ENCODE results near the gene EIF4ENIF1. TPM values are rescaled to one million over a fixed set of nuclear protein-coding genes. Genes with fewer than 3 reads are reported as not detected.
"Not testable (repeated sequence)": the region's sequence is repeated elsewhere in the genome, so short reads cannot be mapped to it uniquely, and the experiment has no call there.

EIF4ENIF1 gene
- total RNA-seq, 1 donor from 2014 or later: 41.9 TPM

GRCh38 chr22:31508536-31508935, 18.9 kb upstream of the EIF4ENIF1 start:
- Mint-ChIP-seq H3K27ac (ENCODE audit: unreplicated experiment) (no peak overlapping the region), H3K4me3 (ENCODE audit: unreplicated experiment) (no peak overlapping the region), H3K4me1 (ENCODE audit: low read depth, unreplicated experiment) (no peaks in the 10 kb centered on the region), H3K27me3 (ENCODE audit: unreplicated experiment) (no peaks in the 10 kb centered on the region), H3K9me3 (ENCODE audit: unreplicated experiment) (no peaks in the 10 kb centered on the region), H3K36me3 (ENCODE audit: unreplicated experiment) (peaks cover 4% of the 10 kb centered on the region)
- DNase-seq: no peak
- TF ChIP-seq CTCF (IDR thresholded peaks at IDR 0.05; ENCODE audit: partially characterized antibody, unreplicated experiment): no peak

- not testable (repeated sequence) for H3K9me3 Mint-ChIP-seq (ENCODE audit: unreplicated experiment)
These were observed 17.9 kb upstream of the EIF4ENIF1 start for GRCh38 chr22:31507517-31507916.

DNA sequence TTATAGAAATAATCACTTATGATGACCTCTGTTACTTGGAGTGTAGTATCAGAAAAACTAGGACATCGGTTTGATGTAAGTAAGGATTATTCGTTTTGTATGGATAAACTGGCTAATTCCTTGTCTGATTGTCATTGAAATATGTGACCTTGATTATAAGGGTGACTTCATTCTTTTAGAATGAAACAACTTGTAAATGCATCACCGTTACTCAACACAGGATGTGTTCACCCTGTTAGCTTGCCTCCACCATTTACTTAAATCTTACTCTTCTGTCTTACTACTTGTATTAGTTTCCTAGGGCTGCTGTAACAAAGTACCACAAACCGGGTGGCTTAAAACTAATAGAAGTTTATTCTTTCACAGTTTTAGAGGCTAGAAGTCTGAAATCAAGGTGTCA, 14.6 kb upstream of the EIF4ENIF1 start:
- DNase-seq: no peak
- no peaks in the 10 kb centered on the region for H3K4me1 Mint-ChIP-seq (ENCODE audit: low read depth, unreplicated experiment)
- H3K4me3 Mint-ChIP-seq (ENCODE audit: unreplicated experiment): no peak overlapping the region
- no peaks in the 10 kb centered on the region for H3K9me3 Mint-ChIP-seq (ENCODE audit: unreplicated experiment)
- no peak overlapping the region for H3K27ac Mint-ChIP-seq (ENCODE audit: unreplicated experiment)
- no peak for TF ChIP-seq CTCF (IDR thresholded peaks at IDR 0.05; ENCODE audit: partially characterized antibody, unreplicated experiment)
- peaks cover 2% of the 10 kb centered on the region for H3K27me3 Mint-ChIP-seq (ENCODE audit: unreplicated experiment)
- H3K36me3 Mint-ChIP-seq (ENCODE audit: unreplicated experiment): peaks cover 4% of the 10 kb centered on the region

More at GRCh38 chr22:31507517-31507916, 17.9 kb upstream of the EIF4ENIF1 start:
- H3K4me3 Mint-ChIP-seq (ENCODE audit: unreplicated experiment); DNase-seq; H3K36me3 Mint-ChIP-seq (ENCODE audit: unreplicated experiment); H3K27me3 Mint-ChIP-seq (ENCODE audit: unreplicated experiment); H3K4me1 Mint-ChIP-seq (ENCODE audit: low read depth, unreplicated experiment); H3K27ac Mint-ChIP-seq (ENCODE audit: unreplicated experiment): not testable (repeated sequence)

GRCh38 chr22:31503211-31503964, 13.7 kb upstream of the EIF4ENIF1 start:
- Mint-ChIP-seq H3K9me3 (ENCODE audit: unreplicated experiment) (no peaks in the 10 kb centered on the region), H3K27ac (ENCODE audit: unreplicated experiment) (no peak overlapping the region)

GRCh38 chr22:31501738-31502137, 12.1 kb upstream of the EIF4ENIF1 start:
- H3K4me3 Mint-ChIP-seq (ENCODE audit: unreplicated experiment): no peak overlapping the region

More at GRCh38 chr22:31503211-31503964, 13.7 kb upstream of the EIF4ENIF1 start:
- Mint-ChIP-seq H3K36me3 (ENCODE audit: unreplicated experiment) (peaks cover 4% of the 10 kb centered on the region), H3K4me3 (ENCODE audit: unreplicated experiment) (no peak overlapping the region), H3K27me3 (ENCODE audit: unreplicated experiment) (peaks cover 2% of the 10 kb centered on the region), H3K4me1 (ENCODE audit: low read depth, unreplicated experiment) (no peaks in the 10 kb centered on the region)
- DNase-seq: no peak
- TF ChIP-seq CTCF (IDR thresholded peaks at IDR 0.05; ENCODE audit: partially characterized antibody, unreplicated experiment): no peak

More at GRCh38 chr22:31501738-31502137, 12.1 kb upstream of the EIF4ENIF1 start:
- no peak for TF ChIP-seq CTCF (IDR thresholded peaks at IDR 0.05; ENCODE audit: partially characterized antibody, unreplicated experiment)
- Mint-ChIP-seq H3K27me3 (ENCODE audit: unreplicated experiment) (peaks cover 4% of the 10 kb centered on the region), H3K36me3 (ENCODE audit: unreplicated experiment) (peaks cover 6% of the 10 kb centered on the region), H3K27ac (ENCODE audit: unreplicated experiment) (no peak overlapping the region), H3K9me3 (ENCODE audit: unreplicated experiment) (peaks cover 6% of the 10 kb centered on the region), H3K4me1 (ENCODE audit: low read depth, unreplicated experiment) (no peaks in the 10 kb centered on the region)
- DNase-seq: no peak

Data from glutamatergic neuron (in vitro differentiated cells).